ENCODE data around the gene EPHB2. TPM values are rescaled to one million over a fixed set of nuclear protein-coding genes. Genes with fewer than 3 reads are reported as not detected.

EPHB2 gene
- total RNA-seq, 6 experiments from 2014 or later = 0.24 to 1.8 (median 0.62) TPM

- no peak for DNase-seq
- WGBS (ENCODE audit: insufficient coverage, low coverage, low lambda C conversion rate, missing lambda C conversion rate) = 71% methylated on average over 3 of the region's 6 CpGs
- no peaks in the 10 kb centered on the region for H3K4me1 ChIP-seq
- no peak overlapping the region for H3K4me3 ChIP-seq
- no peak overlapping the region for H3K27ac ChIP-seq
- no peaks in the 10 kb centered on the region for H3K27me3 ChIP-seq
- H3K36me3 ChIP-seq = no peaks in the 10 kb centered on the region
- no peaks in the 10 kb centered on the region for H3K9me3 ChIP-seq
- intact Hi-C loops (cut with DNase I) = no loop called here
- TF ChIP-seq CTCF (IDR thresholded peaks at IDR 0.05) (no peak), POLR2A (IDR thresholded peaks at IDR 0.05) (no peak)
- ATAC-seq = no peak
These were observed 141.6 kb downstream of the EPHB2 start for GRCh38 chr1:22852144-22852655.

DNA sequence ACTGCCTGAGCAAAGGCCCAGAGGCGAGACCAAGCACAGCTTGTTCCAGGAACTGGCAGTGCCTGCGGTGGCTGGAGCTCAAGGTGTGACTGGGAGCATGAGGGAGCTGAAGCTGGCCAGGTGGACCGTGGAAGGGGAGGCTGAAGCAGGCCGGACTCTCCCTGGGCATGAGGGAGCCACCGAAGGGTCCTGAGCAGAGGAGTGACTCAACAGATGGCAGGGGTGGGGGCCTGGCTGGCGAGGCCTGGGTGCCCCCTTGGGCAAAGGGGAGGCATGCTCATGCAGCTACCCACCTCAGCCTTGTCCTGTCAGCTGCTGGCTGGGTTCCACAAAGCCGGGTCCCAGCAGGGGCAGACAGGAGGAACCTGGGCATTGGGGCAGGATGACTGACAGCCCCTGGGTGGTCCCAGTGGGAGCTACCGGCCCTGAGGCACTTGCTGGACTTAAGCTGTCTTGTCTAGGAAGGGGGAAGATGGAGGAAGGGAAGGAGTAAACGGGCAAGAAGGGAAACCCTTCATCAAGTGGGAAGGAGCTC lies 143.1 kb downstream of the EPHB2 start:
- no peaks in the 10 kb centered on the region for H3K4me1 ChIP-seq
- H3K36me3 ChIP-seq = no peaks in the 10 kb centered on the region
- WGBS (ENCODE audit: insufficient coverage, low coverage, low lambda C conversion rate, missing lambda C conversion rate) = 74% methylated on average over 2 of the region's 9 CpGs
- intact Hi-C loops (cut with DNase I) = no loop called here
- ATAC-seq (no peak), DNase-seq (no peak)
- no peaks in the 10 kb centered on the region for H3K27me3 ChIP-seq
- no peak overlapping the region for H3K4me3 ChIP-seq
- TF ChIP-seq CTCF (IDR thresholded peaks at IDR 0.05) = no peak
- no peak for TF ChIP-seq POLR2A (IDR thresholded peaks at IDR 0.05)
- H3K9me3 ChIP-seq = no peaks in the 10 kb centered on the region
- no peak overlapping the region for H3K27ac ChIP-seq

GRCh38 chr1:22854688-22855565 lies 144.3 kb downstream of the EPHB2 start:
- TF ChIP-seq POLR2A (IDR thresholded peaks at IDR 0.05) = no peak
- H3K9me3 ChIP-seq = no peaks in the 10 kb centered on the region
- DNase-seq = no peak
- no peaks in the 10 kb centered on the region for H3K4me1 ChIP-seq
- no peak for ATAC-seq
- no peak overlapping the region for H3K4me3 ChIP-seq
- 50% methylated on average over 1 of the region's 6 CpGs for WGBS (ENCODE audit: insufficient coverage, low coverage, low lambda C conversion rate, missing lambda C conversion rate)
- no peak overlapping the region for H3K27ac ChIP-seq
- intact Hi-C loops (cut with DNase I) = no loop called here
- H3K36me3 ChIP-seq = no peaks in the 10 kb centered on the region
- H3K27me3 ChIP-seq = no peaks in the 10 kb centered on the region

DNA sequence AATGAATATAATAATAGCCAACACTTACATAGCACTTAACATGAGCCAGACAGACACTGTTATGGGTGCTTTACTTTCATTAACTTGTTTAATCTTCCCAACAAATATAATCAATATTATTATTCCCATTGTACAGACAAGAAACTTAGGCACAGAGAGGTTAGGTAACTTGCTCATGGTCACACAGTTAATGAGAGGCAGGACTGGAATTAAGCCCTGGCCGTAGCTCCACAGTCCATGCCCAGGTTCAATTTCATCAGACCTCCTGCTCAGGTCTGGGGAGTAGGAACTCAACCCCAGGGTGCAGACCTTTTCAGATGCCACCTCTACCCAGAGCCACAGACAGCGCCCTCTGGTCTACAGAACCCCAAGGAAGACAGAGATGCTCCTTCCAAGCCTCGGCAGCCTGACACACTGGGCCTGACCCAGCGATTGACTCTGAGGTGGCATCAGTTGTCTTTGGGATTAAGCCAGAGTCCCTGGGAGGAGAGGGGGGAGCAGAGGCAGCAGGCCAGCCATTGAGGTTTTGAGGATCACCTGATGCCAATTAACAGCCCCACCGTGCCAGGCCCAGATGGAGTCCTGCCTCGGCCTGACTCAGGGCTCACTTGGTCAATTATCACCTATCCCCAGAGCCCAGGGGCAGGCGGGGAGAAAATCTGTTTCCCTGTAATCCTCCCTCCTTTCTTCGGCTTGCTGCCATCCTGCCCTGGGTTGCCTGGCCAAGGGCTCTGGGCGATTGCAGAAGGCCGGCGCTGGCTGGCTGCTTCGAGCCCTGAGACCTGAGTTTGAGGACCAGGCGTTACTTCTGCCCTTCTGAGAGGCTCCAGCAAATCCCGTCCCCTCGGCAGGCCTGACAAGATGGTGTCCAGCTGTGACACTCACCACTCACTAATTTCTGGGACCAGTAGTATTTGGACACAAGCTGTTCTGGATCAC lies 145.3 kb downstream of the EPHB2 start:
- no peaks in the 10 kb centered on the region for H3K4me1 ChIP-seq
- ATAC-seq (no peak), DNase-seq (no peak)
- H3K27ac ChIP-seq = no peak overlapping the region
- intact Hi-C loops (cut with DNase I) = no loop called here
- WGBS (ENCODE audit: insufficient coverage, low coverage, low lambda C conversion rate, missing lambda C conversion rate) = 76% methylated on average over 3 of the region's 15 CpGs
- H3K4me3 ChIP-seq = no peak overlapping the region
- H3K27me3 ChIP-seq = no peaks in the 10 kb centered on the region
- H3K9me3 ChIP-seq = no peaks in the 10 kb centered on the region
- TF ChIP-seq POLR2A (IDR thresholded peaks at IDR 0.05) = no peak
- TF ChIP-seq CTCF (IDR thresholded peaks at IDR 0.05) = no peak
- H3K36me3 ChIP-seq = no peaks in the 10 kb centered on the region
